BLaER1 (cell line): Measurements from ENCODE around the gene ZNF784.
A peak's percentile ranks its signal among the peaks of the same experiment; 100 is the strongest.

Experiments
- H3K27ac ChIP-seq: shearing (Covaris generic); formaldehyde crosslinking; 2 replicates; pipeline ENCODE4 v1.8.1; 2022
- H3K27me3 ChIP-seq: shearing (Covaris generic); formaldehyde crosslinking; 2 replicates; pipeline ENCODE4 v1.8.1; 2022
- H3K36me3 ChIP-seq: shearing (Covaris generic); formaldehyde crosslinking; 2 replicates; pipeline ENCODE4 v1.8.1; 2022
- H3K4me1 ChIP-seq: shearing (Covaris generic); formaldehyde crosslinking; 2 replicates; pipeline ENCODE4 v1.8.1; 2022
- H3K4me2 ChIP-seq: shearing (Covaris generic); formaldehyde crosslinking; 2 replicates; pipeline ENCODE4 v1.8.1; 2022
- H3K4me3 ChIP-seq: shearing (Covaris generic); formaldehyde crosslinking; 2 replicates; pipeline ENCODE4 v1.8.1; 2022
- H3K9ac ChIP-seq: shearing (Covaris generic); formaldehyde crosslinking; 2 replicates; pipeline ENCODE4 v1.8.1; 2022
- H3K9me3 ChIP-seq: shearing (Covaris generic); formaldehyde crosslinking; 2 replicates; pipeline ENCODE4 v1.8.1; 2022
- H4K20me1 ChIP-seq: shearing (Covaris generic); formaldehyde crosslinking; 2 replicates; pipeline ENCODE4 v1.8.1; 2022
- Cebpa-rat ChIP-seq: shearing (Covaris generic); IDR thresholded peaks from 2 replicates; pipeline ENCODE4 v1.8.1; 2022

The ZNF784 gene

GRCh38 chr19:55650602-55651230 lies 26.4 kb upstream of the ZNF784 start:
- Histone ChIP-seq H3K27me3 (no peaks in the 10 kb centered on the region), H4K20me1 (peaks cover 3% of the 10 kb centered on the region; the same call in 1 of the 2 replicates), H3K36me3 (peaks cover 39% of the 10 kb centered on the region), H3K4me3 (no peak overlapping the region), H3K9ac (no peak overlapping the region), H3K4me1 (peaks cover 50% of the 10 kb centered on the region), H3K4me2 (no peak overlapping the region), H3K27ac (peak overlapping the region; percentile 46), H3K9me3 (no peaks in the 10 kb centered on the region)
- TF ChIP-seq Cebpa-rat, result no peak

GRCh38 chr19:55650126-55650557 lies 25.8 kb upstream of the ZNF784 start:
- Histone ChIP-seq H3K4me2 (peak overlapping the region; percentile 97), H3K9ac (no peak overlapping the region), H3K9me3 (no peaks in the 10 kb centered on the region), H3K27me3 (no peaks in the 10 kb centered on the region), H3K36me3 (peaks cover 45% of the 10 kb centered on the region), H3K27ac (peak overlapping the region; percentile 46), H3K4me3 (no peak overlapping the region), H4K20me1 (peaks cover 3% of the 10 kb centered on the region; the same call in 1 of the 2 replicates), H3K4me1 (peaks cover 56% of the 10 kb centered on the region)
- no peak for TF ChIP-seq Cebpa-rat

DNA sequence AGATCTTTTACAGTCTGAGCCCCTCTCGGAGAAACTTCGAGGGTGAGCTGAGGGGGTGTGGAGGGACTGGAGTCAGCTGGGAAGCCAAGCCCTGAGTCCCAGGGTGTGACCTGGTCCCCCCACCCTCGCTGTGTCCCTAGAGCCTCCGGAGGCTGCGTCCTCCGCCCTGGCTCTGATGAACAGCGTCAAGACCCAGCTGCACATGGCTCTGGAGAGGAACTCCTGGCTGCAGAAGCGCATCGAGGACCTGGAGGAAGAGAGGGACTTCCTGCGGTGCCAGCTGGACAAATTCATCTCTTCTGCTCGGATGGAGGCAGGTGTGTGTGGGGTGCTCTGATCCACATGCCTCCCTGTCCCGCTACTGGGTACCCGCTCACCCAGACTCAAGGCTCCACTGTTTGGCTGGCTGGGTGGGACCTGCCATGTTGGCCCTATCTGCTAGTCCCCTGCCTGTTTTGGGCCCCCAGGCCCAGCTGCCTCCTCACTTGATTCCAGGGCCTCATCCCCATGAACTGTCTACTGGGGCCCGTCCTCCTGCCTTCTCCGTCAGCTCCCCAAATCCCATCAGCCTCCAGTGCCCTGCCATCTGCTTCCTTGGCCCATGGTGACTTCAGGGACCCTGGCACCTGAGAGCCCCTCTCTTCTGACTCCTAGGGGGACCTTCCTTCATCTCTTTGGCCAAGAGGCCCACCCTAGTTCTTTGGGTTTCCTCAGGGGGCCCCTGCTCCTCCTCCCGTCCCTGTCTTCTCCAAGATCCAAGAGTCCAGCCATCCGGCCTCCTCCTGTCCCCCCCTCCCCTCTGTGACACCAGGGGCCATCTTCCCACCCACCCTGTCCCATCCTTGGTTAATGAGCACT lies 25.1 kb upstream of the ZNF784 start:
- H3K27me3 ChIP-seq, result no peaks in the 10 kb centered on the region
- H4K20me1 ChIP-seq, result peaks cover 9% of the 10 kb centered on the region; the same call in 1 of the 2 replicates
- peaks cover 51% of the 10 kb centered on the region for H3K36me3 ChIP-seq
- H3K9ac ChIP-seq, result peak overlapping the region; percentile 97
- peak overlapping the region; percentile 97 for H3K4me2 ChIP-seq
- H3K9me3 ChIP-seq, result no peaks in the 10 kb centered on the region
- peak overlapping the region; percentile 99 for H3K27ac ChIP-seq
- no peak for TF ChIP-seq Cebpa-rat
- H3K4me3 ChIP-seq, result peak overlapping the region; percentile 80
- peaks cover 63% of the 10 kb centered on the region for H3K4me1 ChIP-seq

GRCh38 chr19:55648585-55649267 lies 24.4 kb upstream of the ZNF784 start:
- Histone ChIP-seq H3K4me2 (peak overlapping the region; percentile 97), H3K4me3 (peak overlapping the region; percentile 80), H3K9me3 (no peaks in the 10 kb centered on the region), H3K36me3 (peaks cover 54% of the 10 kb centered on the region), H3K27me3 (no peaks in the 10 kb centered on the region), H3K9ac (peak overlapping the region; percentile 97), H3K4me1 (peaks cover 67% of the 10 kb centered on the region), H3K27ac (peak overlapping the region; percentile 99), H4K20me1 (peaks cover 14% of the 10 kb centered on the region; the same call in 1 of the 2 replicates)
- no peak for TF ChIP-seq Cebpa-rat

- Histone ChIP-seq H3K4me1 (peaks cover 66% of the 10 kb centered on the region), H3K4me3 (peak within 1 kb of the TSS; percentile 80), H3K9ac (peak within 1 kb of the TSS; percentile 97), H3K36me3 (peaks cover 52% of the 10 kb centered on the region), H4K20me1 (peaks cover 14% of the 10 kb centered on the region; the same call in 1 of the 2 replicates), H3K27me3 (no peaks in the 10 kb centered on the region), H3K9me3 (no peaks in the 10 kb centered on the region), H3K4me2 (peak within 1 kb of the TSS; percentile 97), H3K27ac (peak within 1 kb of the TSS; percentile 99)
- no peak for TF ChIP-seq Cebpa-rat
Measured at GRCh38 chr19:55647732-55648584, 23.6 kb upstream of the ZNF784 start, which contains the start of gene CCDC106. TSS of gene CCDC106 (plus strand) at chr19:55648212. CDS start at chr19:55649047, 835 bp downstream.

DNA sequence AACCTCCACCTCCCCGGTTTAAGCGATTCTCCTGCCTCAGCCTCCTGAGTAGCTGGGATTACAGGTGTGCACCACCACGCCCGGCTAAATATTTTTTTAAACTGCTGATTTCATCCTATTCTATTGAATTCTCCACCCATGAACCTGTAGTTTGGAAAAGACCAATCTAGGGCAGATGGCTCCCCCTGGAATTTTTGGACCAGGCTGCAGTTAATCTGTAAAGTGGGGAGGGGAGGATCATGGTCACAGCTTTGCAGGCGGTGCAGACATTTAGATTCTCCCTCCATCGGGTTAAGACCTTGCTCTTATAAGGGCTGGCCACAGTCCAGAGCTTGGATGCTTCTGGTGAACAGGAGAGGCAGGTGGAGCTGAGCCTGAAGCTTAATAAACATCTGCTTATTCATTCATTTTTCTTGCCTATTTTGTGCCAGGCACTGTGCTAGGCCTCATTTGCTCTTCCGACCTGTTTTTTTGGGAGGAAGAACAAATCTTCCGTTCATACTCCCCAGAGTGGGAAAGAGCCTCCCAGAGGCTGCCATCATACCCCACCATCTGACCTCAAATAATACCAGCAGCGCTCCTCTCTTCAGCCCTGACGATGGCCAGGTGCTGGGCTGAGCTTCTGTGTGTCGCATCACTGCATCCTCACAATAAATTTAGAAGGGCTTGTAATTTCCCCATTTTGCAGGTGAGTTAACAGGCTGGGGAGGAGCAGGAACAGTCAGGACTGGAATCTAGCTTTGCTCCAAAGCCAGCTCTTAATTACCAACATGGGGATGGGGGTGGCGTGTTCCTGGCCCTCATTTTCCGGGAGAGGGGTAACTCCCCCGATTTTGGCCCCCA lies 22.7 kb upstream of the ZNF784 start:
- Histone ChIP-seq H4K20me1 (peaks cover 14% of the 10 kb centered on the region; the same call in 1 of the 2 replicates), H3K4me3 (peak overlapping the region; percentile 80), H3K4me2 (peak overlapping the region; percentile 97), H3K27ac (peak overlapping the region; percentile 99), H3K4me1 (peaks cover 70% of the 10 kb centered on the region), H3K9me3 (no peaks in the 10 kb centered on the region), H3K9ac (peak overlapping the region; percentile 97), H3K36me3 (peaks cover 44% of the 10 kb centered on the region), H3K27me3 (no peaks in the 10 kb centered on the region)
- TF ChIP-seq Cebpa-rat, result no peak

- Histone ChIP-seq H4K20me1 (peaks cover 14% of the 10 kb centered on the region; the same call in 1 of the 2 replicates), H3K4me1 (peaks cover 68% of the 10 kb centered on the region), H3K4me3 (peak overlapping the region; percentile 89), H3K4me2 (peak overlapping the region; percentile 98), H3K36me3 (peaks cover 28% of the 10 kb centered on the region), H3K27ac (no peak overlapping the region), H3K27me3 (no peaks in the 10 kb centered on the region), H3K9me3 (no peaks in the 10 kb centered on the region), H3K9ac (peak overlapping the region; percentile 94)
- no peak for TF ChIP-seq Cebpa-rat
Measured at GRCh38 chr19:55645512-55645881, 21.1 kb upstream of the ZNF784 start.

DNA sequence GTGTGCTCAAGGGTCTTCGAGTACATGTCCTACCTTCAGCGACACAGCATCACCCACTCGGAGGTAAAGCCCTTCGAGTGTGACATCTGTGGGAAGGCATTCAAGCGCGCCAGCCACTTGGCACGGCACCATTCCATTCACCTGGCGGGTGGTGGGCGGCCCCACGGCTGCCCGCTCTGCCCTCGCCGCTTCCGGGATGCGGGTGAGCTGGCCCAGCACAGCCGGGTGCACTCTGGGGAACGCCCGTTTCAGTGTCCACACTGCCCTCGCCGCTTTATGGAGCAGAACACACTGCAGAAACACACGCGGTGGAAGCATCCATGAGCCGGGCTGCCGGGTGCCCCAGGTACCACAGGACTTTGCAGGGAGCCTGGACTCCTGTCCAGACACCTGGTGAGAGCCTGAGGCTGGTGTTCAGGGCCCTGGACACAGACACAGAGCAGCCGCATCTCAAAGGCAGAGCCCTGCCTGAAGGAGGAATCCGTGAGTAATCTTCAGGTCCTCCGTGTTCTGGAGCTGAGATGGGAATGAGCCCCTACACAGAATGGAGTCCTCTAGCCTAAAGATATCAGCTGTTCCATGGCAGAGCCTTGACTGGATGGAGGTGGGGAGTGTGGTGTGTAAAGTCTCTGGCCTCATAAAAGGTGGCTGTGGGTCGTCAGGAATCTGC lies 20.6 kb upstream of the ZNF784 start:
- no peak for TF ChIP-seq Cebpa-rat
- H3K27ac ChIP-seq, result peak overlapping the region; percentile 92

More for the DNA sequence above, 20.6 kb upstream of the ZNF784 start:
- peaks cover 14% of the 10 kb centered on the region; the same call in 1 of the 2 replicates for H4K20me1 ChIP-seq
- peaks cover 22% of the 10 kb centered on the region for H3K36me3 ChIP-seq
- H3K9me3 ChIP-seq, result no peaks in the 10 kb centered on the region
- peak overlapping the region; percentile 98 for H3K4me2 ChIP-seq
- H3K4me3 ChIP-seq, result peak overlapping the region; percentile 89
- H3K4me1 ChIP-seq, result peaks cover 68% of the 10 kb centered on the region
- peak overlapping the region; percentile 94 for H3K9ac ChIP-seq
- no peaks in the 10 kb centered on the region for H3K27me3 ChIP-seq
